Stimulated activated CD4-positive, alpha-beta T cell treated with anti-CD3 and anti-CD28 coated beads, Interleukin-2, amount 100 ng/mL, for 4 hours (primary cell): ENCODE measurements around the gene SMAD5.

Source experiments
- DNase-seq: peaks from one replicate; pipeline ENCODE4 v3.0.0-alpha.2; 2020; ENCODE audit warnings: low read depth

SMAD5 gene

GRCh38 chr5:136197462-136198142, 65.0 kb downstream of the SMAD5 start:
- DNase-seq: no peak

DNA sequence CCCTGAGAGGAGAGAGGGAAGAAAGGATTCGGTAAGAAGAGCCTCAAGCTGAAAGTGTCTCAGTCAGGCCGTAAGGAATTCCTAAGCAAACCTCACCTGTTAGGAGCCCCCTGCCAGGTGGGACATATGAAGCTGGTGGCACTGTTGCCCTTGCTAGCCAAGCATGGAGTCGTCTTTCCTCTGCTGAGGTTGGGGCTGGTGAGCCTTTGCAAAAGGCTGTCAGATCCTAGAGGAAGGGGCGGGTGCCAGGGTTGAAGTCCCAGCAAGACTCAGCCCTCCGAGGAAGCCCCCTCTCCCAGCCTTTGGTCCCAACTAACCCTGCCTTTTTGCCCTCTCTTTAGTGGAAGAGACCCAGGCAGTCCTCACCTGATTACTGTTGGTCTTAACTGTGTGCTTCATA, 65.8 kb downstream of the SMAD5 start:
- DNase-seq: no peak

GRCh38 chr5:136199408-136199807, 66.8 kb downstream of the SMAD5 start:
- DNase-seq: no peak

- DNase-seq: no peak
Observed at GRCh38 chr5:136200130-136200529, 67.5 kb downstream of the SMAD5 start.

DNA sequence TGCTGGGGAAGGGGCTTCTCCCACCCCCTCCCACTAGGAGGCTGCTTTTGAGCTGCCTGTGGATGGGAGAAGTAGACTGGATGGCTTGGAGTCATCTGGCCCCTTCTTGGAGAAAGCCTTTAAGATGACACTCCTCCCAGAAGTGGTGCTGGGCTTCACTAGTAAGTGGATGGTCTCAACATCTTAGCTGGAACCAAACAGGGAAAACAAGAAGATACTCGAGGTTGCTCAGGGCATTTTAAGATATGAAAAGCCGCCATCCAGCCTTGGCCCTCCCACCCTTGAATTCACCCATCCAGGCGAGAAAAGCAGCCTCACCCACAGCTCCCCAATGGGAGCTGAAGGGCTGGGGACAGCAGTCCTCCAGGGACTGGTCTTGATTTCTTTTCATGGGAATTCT, 68.1 kb downstream of the SMAD5 start:
- no peak for DNase-seq

- DNase-seq: no peak
Observed at GRCh38 chr5:136201870-136202269, 69.2 kb downstream of the SMAD5 start.

- DNase-seq: no peak
Observed at GRCh38 chr5:136202469-136203205, 70.0 kb downstream of the SMAD5 start.

DNA sequence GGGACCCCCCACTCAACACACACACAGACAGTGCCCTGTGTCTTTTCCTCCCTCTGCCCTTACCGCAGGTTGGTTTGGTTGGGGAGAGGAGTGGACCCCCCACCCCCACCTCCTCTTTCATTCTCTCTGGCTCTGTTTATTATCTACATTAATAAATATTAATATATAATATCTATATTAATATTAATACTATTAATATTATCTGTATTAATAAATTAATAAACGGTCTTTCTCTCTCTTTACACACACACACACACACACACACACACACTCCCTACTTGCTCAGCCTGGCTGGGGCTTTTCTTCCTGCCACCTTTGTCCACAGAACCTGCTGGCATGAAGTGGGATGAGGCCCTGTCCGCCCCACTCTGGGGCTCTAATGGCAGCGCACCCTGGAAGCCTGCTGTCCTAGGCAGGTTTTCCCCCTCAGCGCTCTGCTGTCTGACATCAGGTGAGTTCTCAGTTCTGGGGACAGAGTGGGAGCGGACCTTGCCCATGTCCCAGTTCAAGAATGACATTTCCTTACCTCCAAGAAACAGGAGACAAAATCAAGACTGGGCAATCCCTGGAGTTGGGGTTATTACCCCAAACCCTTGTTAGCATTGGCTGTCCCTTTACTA, 70.8 kb downstream of the SMAD5 start:
- no peak for DNase-seq

DNA sequence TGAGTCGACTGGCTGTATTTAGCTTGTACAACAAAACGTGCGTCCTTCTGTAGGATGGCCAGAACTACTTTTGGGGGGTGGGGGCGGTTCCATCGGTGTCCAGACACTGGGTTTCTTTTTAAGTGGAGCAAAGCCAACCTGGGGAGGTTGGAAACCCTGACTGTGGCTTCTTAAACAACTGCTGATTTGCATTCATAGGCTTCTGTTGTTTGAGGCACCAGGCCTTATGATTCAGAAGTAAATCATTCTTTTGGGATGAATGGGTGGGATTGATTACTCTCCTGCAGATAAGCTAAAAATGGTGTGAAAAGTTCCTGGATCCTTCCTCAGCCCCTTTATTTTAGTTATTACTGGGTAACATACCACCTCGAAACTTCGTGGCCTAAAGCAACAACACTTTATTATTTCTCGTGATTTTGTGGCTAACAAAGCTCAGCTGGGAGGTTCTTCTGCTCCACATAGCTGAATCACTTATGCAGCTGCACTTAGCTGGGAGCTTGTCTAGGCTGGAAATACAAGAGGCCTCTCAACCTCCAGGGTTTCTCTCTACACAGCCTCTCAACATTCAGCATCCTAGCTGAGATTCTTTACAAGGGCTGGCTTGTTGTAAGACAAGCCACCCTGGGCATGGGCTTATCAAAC, 72.5 kb downstream of the SMAD5 start:
- DNase-seq: no peak

- no peak for DNase-seq
Observed at GRCh38 chr5:136205941-136206340, 73.3 kb downstream of the SMAD5 start.

DNA sequence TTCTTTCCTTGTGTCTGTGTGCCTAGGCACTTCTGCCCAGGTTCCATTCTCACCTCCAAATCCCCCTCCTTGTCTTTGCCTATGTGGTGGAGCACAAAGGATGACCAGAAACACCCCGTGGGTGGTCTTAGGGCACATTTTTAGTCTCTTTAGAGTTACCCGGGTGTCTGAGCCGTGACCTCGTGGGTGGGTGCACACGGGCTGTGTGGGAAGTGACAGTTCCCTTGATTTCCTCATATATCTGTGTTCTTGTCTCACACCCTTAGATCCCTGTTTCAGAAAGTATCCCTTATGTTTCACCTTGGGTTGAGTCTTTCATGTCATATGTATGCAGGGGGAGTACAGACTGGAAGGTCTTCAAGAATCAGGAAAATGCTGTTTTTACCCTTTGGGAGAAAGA, 73.7 kb downstream of the SMAD5 start:
- DNase-seq: no peak

- DNase-seq: no peak
Observed at GRCh38 chr5:136207631-136208030, 75.0 kb downstream of the SMAD5 start.

GRCh38 chr5:136208916-136209315, 76.3 kb downstream of the SMAD5 start:
- no peak for DNase-seq

DNA sequence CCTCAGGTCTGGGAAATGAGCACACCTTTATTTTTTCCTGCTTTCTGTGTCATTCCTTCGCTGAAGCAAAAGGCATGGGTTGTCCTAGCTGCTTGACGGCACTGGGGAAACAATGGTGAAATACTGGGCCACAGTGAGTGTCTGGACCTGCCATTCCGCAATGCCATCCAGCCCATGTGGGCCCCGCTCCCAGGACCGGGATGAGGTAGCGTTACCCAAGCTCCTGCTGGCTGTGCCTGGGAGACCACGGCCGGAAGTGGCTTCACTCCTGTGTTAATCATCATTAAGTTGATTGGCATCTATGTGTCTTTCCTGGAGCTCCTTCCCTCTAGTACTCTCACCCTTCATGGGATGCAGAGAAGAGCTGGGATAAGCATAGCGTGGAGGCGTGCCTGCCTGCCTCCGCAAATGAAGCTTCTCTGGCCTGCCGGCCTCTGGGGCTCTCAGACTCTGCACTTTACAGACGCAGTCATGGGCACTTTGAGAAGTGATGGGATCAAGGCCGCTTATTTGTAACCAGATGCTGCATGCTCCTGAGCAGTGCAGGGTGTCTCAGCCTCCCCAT, 76.8 kb downstream of the SMAD5 start:
- DNase-seq: no peak

GRCh38 chr5:136210259-136210658, 77.6 kb downstream of the SMAD5 start:
- no peak for DNase-seq

DNA sequence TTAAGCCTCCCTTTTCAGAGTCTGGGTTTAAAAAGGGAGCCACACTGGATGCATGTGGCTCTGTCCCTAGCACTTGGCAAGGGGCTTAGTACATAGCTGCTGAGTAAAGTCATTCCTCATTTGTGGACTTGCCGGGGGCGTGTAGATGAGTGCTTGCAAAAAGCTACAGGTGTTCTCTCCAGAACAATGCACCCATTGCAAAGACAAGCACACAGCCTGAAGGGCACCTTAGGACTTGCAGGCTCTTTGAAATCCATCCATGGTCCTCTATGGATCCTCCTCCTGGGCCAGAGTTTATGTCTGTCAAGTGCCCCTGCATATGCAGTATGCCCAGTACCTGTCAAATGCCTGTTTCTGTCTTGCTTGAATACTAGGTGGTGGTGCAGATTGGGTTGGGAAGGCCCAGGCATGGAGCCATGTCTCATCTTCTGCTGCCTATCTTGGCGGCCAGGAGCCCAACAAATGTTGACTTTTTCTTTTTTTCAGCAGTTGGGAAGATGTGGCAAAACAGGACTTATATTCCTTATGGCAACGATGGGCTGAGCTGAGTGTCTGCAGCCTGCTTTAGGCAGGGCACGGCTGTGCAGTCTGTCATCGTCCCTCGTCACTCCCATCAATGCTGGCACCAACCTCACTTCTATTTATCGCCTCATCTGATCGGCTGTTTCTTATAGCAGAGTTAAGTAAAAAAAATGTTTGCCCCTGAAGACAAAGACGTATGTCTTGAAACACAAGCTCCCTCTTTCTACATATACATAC, 78.8 kb downstream of the SMAD5 start:
- DNase-seq: no peak

- no peak for DNase-seq
Observed at GRCh38 chr5:136212252-136212721, 79.6 kb downstream of the SMAD5 start.

- no peak for DNase-seq
Observed at GRCh38 chr5:136213919-136214493, 81.4 kb downstream of the SMAD5 start.

DNA sequence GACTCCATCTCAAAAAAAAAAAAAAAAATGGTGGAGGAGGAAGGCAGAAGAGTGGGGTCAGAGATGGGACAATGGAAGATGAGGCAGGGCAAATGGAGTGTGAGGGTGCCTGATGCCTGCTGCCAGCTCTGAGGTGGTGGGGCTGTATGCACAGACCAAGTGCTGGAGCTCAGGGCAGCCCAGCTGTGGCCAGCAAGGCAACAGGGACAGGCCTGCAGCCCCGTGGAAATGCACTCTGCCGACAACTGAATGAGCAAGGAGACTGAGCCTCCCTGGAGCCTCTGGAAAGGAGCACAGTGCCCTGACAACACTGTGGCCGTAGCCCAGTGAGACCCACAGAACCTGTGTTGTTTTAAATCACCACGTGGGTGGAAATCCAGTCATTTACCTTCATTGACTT, 83.2 kb downstream of the SMAD5 start:
- DNase-seq: no peak

- no peak for DNase-seq
Observed at GRCh38 chr5:136216230-136216629, 83.6 kb downstream of the SMAD5 start.

DNA sequence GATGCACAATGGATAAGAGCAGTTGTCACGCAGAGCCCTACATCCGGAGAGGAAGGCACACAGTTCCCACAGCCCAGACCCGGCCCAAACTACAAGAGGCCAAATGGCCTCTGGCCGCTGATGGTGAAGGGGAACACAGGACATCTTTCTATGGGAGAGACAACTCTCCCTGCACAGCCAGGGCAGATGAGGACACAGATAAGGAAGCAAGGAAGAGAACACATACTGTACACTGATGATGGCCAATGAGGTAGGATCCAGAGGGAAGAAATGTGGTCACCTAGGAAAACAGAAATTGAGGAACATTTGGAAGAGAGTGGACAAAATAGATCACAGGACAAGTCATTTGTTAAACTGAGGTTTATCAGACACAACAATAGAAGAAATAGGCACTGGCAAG, 88.7 kb downstream of the SMAD5 start:
- no peak for DNase-seq
